Measurements from ENCODE around the gene SLIT3.

GRCh38 chr5:169054506-169054905, 246.4 kb downstream of the SLIT3 start:
- no peak for TF ChIP-seq CTCF (IDR thresholded peaks at IDR 0.05)
- TF ChIP-seq POLR2A (IDR thresholded peaks at IDR 0.05): no peak

All from stomach (tissue), 4 donors.